ENCODE results near the gene TSPAN4.

Gene TSPAN4

DNA sequence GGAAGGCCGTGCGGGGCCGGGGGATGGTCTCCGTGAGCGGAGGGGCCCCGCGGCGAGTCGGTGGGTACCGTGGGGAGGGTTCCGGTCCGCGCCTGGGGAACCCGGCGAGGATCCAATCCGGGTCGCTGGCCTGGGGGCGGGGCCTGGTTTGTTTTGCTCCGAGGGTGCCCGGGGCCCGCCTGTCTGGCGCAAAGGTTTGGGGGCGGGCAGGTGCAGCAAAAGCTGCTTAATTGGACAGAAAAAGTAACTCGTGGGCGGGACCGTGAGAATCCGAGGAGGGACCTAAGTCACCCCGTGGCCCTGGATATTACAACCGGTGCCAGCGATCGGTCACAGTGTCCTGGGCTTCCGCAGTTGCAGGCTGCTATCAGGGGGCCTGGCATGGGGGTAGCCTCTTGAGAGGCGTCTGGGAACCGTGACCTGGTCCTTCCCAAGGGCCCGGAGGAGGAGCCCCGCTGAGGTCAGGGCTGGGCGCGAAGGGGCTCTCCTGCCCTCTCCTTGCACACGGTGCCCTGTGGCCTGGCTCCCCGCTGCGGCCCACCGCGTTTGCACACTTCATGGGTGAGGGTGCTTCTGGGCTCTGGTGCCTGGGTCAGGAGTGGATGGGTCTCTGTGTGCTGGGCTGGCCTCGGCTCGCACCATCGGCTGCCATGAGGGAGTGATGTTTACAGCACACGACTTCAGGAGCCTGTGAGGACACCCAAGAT, 22.6 kb upstream of the TSPAN4 start:
- TF ChIP-seq, protein P1, sequence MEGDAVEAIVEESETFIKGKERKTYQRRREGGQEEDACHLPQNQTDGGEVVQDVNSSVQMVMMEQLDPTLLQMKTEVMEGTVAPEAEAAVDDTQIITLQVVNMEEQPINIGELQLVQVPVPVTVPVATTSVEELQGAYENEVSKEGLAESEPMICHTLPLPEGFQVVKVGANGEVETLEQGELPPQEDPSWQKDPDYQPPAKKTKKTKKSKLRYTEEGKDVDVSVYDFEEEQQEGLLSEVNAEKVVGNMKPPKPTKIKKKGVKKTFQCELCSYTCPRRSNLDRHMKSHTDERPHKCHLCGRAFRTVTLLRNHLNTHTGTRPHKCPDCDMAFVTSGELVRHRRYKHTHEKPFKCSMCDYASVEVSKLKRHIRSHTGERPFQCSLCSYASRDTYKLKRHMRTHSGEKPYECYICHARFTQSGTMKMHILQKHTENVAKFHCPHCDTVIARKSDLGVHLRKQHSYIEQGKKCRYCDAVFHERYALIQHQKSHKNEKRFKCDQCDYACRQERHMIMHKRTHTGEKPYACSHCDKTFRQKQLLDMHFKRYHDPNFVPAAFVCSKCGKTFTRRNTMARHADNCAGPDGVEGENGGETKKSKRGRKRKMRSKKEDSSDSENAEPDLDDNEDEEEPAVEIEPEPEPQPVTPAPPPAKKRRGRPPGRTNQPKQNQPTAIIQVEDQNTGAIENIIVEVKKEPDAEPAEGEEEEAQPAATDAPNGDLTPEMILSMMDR (IDR thresholded peaks at IDR 0.05; ENCODE audit: low read depth, low read length), result no peak

DNA sequence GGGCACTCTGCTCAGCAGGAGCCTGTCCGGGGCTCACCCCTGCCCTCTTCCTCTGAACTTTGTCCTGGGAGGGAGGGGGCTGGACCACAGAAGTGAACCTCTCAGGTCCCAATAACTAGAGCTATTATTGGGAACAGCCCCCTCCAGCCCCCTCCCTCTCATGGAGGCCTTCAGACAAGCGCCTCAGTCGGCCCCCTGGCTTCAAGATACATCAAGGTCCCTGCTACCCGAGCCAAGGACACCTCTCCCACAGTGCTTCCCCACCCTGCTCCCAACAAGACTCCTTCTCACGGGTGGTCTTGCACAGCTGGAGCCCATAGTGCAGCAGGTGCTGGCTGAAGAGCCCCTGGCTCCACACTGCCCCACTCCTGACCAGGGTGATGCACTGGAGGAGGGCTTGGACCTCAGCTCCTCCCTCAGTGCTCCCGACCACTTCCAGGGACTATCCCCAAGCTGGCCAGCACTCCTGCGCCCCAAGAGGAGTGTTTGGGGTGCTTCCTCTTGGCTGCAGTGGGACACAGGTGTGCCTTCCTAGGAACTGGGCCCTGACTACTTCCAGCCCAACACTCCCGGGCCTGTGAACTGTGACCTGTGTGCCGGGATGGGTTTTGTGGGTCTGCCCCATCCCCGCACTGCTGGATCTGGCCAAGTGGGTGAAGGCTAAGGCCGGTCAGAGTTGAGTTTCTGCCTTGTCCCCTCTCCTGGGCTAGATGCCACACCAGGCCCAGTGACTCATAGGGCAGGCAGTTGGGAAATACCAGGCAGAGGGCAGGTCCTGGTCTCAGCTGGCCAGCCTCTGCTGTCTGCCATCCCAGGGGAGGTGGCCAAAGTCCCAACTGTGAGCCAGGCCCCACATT, 21.8 kb upstream of the TSPAN4 start:
- TF ChIP-seq, protein P1 (IDR thresholded peaks at IDR 0.05; ENCODE audit: low read depth, low read length), result no peak
- peak overlapping the region; percentile 72 to 76 for H3K4me3 ChIP-seq (replicated peaks in 1 of 2; ENCODE audit: low read depth in 2 of 2, low read length in 2 of 2)
- peak; percentile 66 to 70 for DNase-seq (ENCODE audit: low read depth in 2 of 2)

More for the DNA sequence above, 22.6 kb upstream of the TSPAN4 start:
- DNase-seq (ENCODE audit: low read depth in 2 of 2), result peak; percentile 65 to 82
- peak overlapping the region; percentile 72 to 76 for H3K4me3 ChIP-seq (replicated peaks in 1 of 2; ENCODE audit: low read depth in 2 of 2, low read length in 2 of 2)

DNA sequence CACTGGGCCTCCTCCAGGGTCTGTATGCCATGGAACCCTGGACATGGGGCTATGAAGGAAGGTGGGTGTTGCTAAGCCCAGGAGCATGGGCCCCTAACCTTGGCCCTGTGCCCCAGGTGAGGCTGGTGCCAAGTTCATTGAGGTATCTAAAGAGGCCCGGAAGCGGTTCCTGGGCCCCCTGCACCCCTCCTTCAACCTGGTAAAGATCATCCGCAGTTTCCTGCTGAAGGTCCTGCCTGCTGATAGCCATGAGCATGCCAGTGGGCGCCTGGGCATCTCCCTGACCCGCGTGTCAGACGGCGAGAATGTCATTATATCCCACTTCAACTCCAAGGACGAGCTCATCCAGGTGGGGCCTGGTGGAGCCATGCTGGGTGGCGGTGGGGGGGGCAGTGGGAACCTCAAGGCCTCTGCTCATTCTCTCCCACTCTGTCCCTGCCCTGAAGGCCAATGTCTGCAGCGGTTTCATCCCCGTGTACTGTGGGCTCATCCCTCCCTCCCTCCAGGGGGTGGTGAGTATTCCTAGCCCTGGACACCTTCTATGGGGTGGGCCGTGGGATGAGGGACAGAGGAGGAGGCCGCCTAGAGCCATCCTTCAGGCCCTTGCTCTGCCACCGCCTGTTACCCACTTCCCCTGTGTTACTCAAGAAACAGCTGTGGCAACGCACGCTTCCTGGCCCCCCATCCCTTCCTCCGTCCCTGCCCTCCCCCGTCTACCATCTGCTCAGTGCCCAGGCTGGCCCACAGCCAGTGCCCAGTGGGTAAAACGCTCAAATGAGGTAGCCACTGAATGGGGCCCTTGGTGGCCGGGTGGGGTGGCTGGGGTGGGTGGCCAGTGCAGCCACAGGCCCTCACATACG, 20.9 kb upstream of the TSPAN4 start:
- TF ChIP-seq, protein P1 (IDR thresholded peaks at IDR 0.05; ENCODE audit: low read depth, low read length), result no peak
- peak overlapping the region in 1 of 2 donors; percentile 76 for H3K4me3 ChIP-seq (replicated peaks in 1 of 2; ENCODE audit: low read depth in 2 of 2, low read length in 2 of 2)
- no peak for DNase-seq (ENCODE audit: low read depth in 2 of 2)

DNA sequence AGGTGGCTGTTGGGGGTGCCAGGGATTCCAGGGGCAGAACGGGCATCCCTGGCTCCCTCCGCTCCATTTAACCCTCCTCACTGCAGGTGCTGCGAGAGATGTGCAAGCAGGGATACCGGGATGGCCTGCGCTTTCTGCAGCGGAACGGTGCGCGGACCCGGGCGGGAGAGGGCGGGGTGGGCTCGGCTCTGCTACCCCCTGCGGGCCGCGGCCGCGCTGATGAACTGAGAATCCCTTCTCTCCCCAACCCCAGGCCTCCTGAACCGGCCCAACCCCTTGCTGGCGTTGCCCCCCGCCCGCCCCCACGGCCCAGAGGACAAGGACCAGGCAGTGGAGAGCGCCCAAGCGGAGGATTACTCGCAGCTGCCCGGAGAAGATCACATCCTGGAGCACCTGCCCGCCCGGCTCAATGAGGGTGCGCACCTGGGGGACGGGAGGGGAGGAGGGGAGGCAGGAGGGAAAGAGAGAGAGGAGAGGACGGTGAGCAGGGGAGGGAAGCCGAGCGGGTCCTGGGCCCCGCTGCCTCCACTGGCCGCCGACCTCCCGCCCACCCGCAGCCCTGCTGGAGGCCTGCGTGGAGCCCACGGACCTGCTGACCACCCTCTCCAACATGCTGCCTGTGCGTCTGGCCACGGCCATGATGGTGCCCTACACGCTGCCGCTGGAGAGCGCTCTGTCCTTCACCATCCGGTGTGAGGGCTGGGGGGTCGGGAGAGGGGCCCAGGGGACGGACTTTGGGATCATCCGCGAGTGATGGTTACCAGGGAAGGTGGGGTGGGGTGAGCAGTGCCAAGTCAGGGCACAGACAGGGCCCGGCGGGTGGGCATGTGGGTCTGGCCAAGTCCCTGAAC, 19.0 kb upstream of the TSPAN4 start:
- no peak for DNase-seq (ENCODE audit: low read depth in 2 of 2)
- TF ChIP-seq, protein P1 (IDR thresholded peaks at IDR 0.05; ENCODE audit: low read depth, low read length), result no peak
- H3K4me3 ChIP-seq (replicated peaks in 1 of 2; ENCODE audit: low read depth in 2 of 2, low read length in 2 of 2), result no peak overlapping the region

DNA sequence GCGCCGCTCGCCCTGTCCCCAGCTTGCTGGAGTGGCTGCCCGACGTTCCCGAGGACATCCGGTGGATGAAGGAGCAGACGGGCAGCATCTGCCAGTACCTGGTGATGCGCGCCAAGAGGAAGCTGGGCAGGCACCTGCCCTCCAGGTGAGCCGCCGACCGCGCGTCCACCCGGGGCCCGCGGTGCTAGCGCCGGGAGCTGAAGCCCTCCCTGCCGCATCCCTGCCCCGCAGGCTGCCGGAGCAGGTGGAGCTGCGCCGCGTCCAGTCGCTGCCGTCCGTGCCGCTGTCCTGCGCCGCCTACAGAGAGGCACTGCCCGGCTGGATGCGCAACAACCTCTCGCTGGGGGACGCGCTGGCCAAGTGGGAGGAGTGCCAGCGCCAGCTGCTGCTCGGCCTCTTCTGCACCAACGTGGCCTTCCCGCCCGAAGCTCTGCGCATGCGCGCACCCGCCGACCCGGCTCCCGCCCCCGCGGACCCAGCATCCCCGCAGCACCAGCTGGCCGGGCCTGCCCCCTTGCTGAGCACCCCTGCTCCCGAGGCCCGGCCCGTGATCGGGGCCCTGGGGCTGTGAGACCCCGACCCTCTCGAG, 18.3 kb upstream of the TSPAN4 start:
- no peak overlapping the region for H3K4me3 ChIP-seq (replicated peaks in 1 of 2; ENCODE audit: low read depth in 2 of 2, low read length in 2 of 2)
- TF ChIP-seq, protein P1 (IDR thresholded peaks at IDR 0.05; ENCODE audit: low read depth, low read length), result no peak

More for the DNA sequence above, 18.3 kb upstream of the TSPAN4 start:
- no peak for DNase-seq (ENCODE audit: low read depth in 2 of 2)
